Gastroesophageal sphincter (tissue), 4 donors: Measurements from ENCODE around the gene KRT85. TPM values are rescaled to one million over a fixed set of nuclear protein-coding genes. Genes with fewer than 3 reads are reported as not detected.
A peak's percentile ranks its signal among the peaks of the same experiment; 100 is the strongest.

Experiments used
- ATAC-seq: fragments of 150-250 bp; one replicate; pipeline ENCODE4 v1.9.1; 2016; ENCODE audit warnings: mild to moderate bottlenecking, moderate library complexity
- H3K27ac ChIP-seq, 4 donors: fragments of 200-600 bp; sonication (generic) in 3 of 4; 1 replicate in 3 of 4; 2 replicates in 1 of 4; pipeline ENCODE4 v1.5.1; 2016 to 2019
- H3K27me3 ChIP-seq: fragments of 200-600 bp; sonication (generic); one replicate; pipeline ENCODE4 v1.5.1; 2019
- H3K36me3 ChIP-seq, 2 donors: fragments of 200-600 bp; sonication (generic); one replicate each; pipeline ENCODE4 v1.5.1; 2019; ENCODE audit warnings: control low read depth in 1 of 2
- H3K4me1 ChIP-seq, 3 donors: fragments of 200-600 bp; sonication (generic); 1 replicate in 2 of 3; 2 replicates in 1 of 3; pipeline ENCODE4 v1.5.1; 2016 to 2019; ENCODE audit warnings: control low read depth in 2 of 3
- H3K4me3 ChIP-seq, 2 donors: fragments of 200-600 bp; sonication (generic); one replicate each; pipeline ENCODE4 v1.5.1; 2019; ENCODE audit warnings: mild to moderate bottlenecking in 1 of 2, moderate library complexity in 1 of 2
- H3K9me3 ChIP-seq, 3 donors: fragments of 200-600 bp; sonication (generic); one replicate each; pipeline ENCODE4 v1.5.1; 2017 to 2019; ENCODE audit warnings: control low read depth in 2 of 3
- EP300 ChIP-seq: sonication (generic); formaldehyde crosslinking; IDR thresholded peaks from one replicate; pipeline ENCODE4 v1.6.1; 2017; ENCODE audit warnings: antibody characterized with exemption, mild to moderate bottlenecking
- POLR2A ChIP-seq, 2 donors: fragments of 450-650 bp; IDR thresholded peaks; one replicate each; pipeline ENCODE4 v1.6.1; 2017; ENCODE audit warnings: antibody characterized with exemption in 2 of 2, mild to moderate bottlenecking in 2 of 2, moderate library complexity in 1 of 2
- POLR2AphosphoS5 ChIP-seq: sonication (generic); formaldehyde crosslinking; IDR thresholded peaks from one replicate; pipeline ENCODE4 v1.6.1; 2017; ENCODE audit warnings: antibody characterized with exemption
- WGBS, 2 donors: methylation state at CpG; one replicate each; pipeline ENCODE4 v1.1.5; 2018; ENCODE audit warnings: low coverage in 1 of 2; 5-methylcytosine and 5-hydroxymethylcytosine counted together
- total RNA-seq, 4 donors: library from RNA; depleted of rRNA; stranded (reverse); fragments of >200 nt; gene quantifications; one replicate each; pipeline ENCODE4 v1.1.0, GENCODE V29; 2016
- TF ChIP-seq, protein P1 (sequence below), 4 experiments: fragments of 200-600 bp in 2 of 4; fragments of 450-650 bp in 2 of 4; sonication (generic) in 1 of 4; IDR thresholded peaks; one replicate each; pipeline ENCODE4 v1.5.1; 2017 to 2019; ENCODE audit warnings: antibody characterized with exemption in 4 of 4, mild to moderate bottlenecking in 2 of 4, moderate library complexity in 2 of 4

KRT85 gene
- total RNA-seq, 4 donors from 2014 or later: not detected

- no peak for ATAC-seq
- 90 to 93% methylated on average over 2 to 3 of the region's 8 CpGs for WGBS, 2 donors
- peaks cover 0 to under 1% (median 0%) of the 10 kb centered on the region in 3 donors for H3K4me1 ChIP-seq
- no peak overlapping the region for H3K4me3 ChIP-seq
- TF ChIP-seq, protein P1, sequence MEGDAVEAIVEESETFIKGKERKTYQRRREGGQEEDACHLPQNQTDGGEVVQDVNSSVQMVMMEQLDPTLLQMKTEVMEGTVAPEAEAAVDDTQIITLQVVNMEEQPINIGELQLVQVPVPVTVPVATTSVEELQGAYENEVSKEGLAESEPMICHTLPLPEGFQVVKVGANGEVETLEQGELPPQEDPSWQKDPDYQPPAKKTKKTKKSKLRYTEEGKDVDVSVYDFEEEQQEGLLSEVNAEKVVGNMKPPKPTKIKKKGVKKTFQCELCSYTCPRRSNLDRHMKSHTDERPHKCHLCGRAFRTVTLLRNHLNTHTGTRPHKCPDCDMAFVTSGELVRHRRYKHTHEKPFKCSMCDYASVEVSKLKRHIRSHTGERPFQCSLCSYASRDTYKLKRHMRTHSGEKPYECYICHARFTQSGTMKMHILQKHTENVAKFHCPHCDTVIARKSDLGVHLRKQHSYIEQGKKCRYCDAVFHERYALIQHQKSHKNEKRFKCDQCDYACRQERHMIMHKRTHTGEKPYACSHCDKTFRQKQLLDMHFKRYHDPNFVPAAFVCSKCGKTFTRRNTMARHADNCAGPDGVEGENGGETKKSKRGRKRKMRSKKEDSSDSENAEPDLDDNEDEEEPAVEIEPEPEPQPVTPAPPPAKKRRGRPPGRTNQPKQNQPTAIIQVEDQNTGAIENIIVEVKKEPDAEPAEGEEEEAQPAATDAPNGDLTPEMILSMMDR (IDR thresholded peaks at IDR 0.05): no peak
- TF ChIP-seq POLR2AphosphoS5: no peak
- H3K27ac ChIP-seq: no peak overlapping the region
- H3K9me3 ChIP-seq: no peaks in the 10 kb centered on the region
- H3K36me3 ChIP-seq: no peaks in the 10 kb centered on the region
- peaks cover 26% of the 10 kb centered on the region for H3K27me3 ChIP-seq
Measured at GRCh38 chr12:52377266-52377665, 10.0 kb upstream of the KRT85 start.

- H3K4me1 ChIP-seq: peaks cover 0 to 17% (median 0%) of the 10 kb centered on the region in 3 donors
- no peak overlapping the region for H3K4me3 ChIP-seq
- 43 to 51% methylated on average over 5 to 6 of the region's 10 CpGs for WGBS, 2 donors
- peak; percentile 77 for ATAC-seq
- peak overlapping the region in 2 of 4 donors; percentile 53 to 55 for H3K27ac ChIP-seq
- TF ChIP-seq POLR2AphosphoS5 (peak; percentile 38), POLR2A (IDR thresholded peaks at IDR 0.05) (no peak)
- TF ChIP-seq, protein P1 (IDR thresholded peaks at IDR 0.05): peak in 3 of 4 experiments; percentile 76 to 85 (median 82)
- H3K36me3 ChIP-seq: no peaks in the 10 kb centered on the region
- H3K27me3 ChIP-seq: peaks cover 6% of the 10 kb centered on the region
- H3K9me3 ChIP-seq: no peaks in the 10 kb centered on the region
Measured at GRCh38 chr12:52372216-52373154, 5.2 kb upstream of the KRT85 start.

DNA sequence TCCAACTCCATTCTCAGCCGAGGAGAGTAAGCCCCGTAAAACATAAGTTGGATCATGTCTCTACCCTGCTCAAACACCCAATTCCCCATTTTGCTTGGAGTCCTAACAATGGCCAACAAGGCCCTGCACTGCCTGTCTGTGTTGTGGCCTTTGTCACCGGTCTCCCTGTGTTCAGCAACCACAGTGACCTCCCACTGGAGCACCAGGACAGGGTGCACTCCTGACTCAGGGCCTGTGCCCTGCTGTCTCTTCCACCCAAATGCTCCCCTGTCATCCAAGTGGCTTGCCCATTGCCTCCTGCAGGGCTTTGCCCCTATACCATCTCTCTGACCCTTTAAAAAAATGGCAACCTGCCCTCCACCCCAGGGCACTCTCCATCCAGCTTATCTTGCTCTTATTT lies 4.4 kb upstream of the KRT85 start:
- ATAC-seq: no peak
- no peaks in the 10 kb centered on the region for H3K27me3 ChIP-seq
- H3K4me3 ChIP-seq: no peak overlapping the region
- H3K4me1 ChIP-seq: peaks cover 0 to 17% (median 0%) of the 10 kb centered on the region in 3 donors
- peak overlapping the region in 3 of 4 donors; percentile 46 to 55 (median 53) for H3K27ac ChIP-seq
- WGBS, 2 donors: 42 to 100% methylated on average over 1 to 2 of the region's 3 CpGs
- TF ChIP-seq, protein P1 (IDR thresholded peaks at IDR 0.05): no peak
- no peak for TF ChIP-seq POLR2A (IDR thresholded peaks at IDR 0.05)
- TF ChIP-seq POLR2AphosphoS5: no peak
- no peak for TF ChIP-seq EP300
- H3K36me3 ChIP-seq: no peaks in the 10 kb centered on the region
- H3K9me3 ChIP-seq: no peaks in the 10 kb centered on the region

DNA sequence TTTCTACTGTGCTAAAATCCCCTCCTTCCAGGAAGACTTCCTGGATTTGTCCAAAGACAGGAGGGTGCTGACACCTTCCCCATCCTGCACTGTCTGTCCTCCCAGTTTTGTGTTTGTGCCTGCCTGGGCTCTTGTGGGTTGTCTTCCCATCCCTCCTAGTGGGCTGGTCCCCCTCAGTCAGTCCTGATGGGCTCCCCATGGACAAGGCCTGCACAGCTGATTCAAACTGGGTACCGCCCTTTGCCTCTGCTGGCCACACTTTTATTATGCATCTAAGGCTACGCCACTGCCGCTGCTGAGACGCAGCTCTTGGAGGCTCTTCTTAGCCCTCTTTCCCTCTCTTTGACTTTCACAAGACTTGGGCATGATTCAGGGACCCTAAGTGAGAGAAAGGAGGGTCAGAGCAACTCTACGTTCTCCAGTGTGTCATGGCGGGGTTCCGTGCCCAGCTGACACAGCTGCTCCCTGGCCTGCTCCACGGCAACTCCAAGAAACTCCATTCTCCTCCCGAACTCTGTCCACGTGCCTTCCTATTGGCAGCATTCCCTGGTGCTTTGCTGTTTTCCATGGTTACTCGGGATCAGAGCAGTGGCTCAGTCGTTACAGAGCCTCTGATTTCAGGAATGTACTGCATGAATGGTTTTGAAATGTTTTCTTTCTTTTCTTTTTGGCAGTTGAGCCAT lies 3.8 kb upstream of the KRT85 start:
- H3K4me3 ChIP-seq: no peak overlapping the region

More for the DNA sequence above, 3.8 kb upstream of the KRT85 start:
- peaks cover 0 to 17% (median 0%) of the 10 kb centered on the region in 3 donors for H3K4me1 ChIP-seq
- H3K27me3 ChIP-seq: no peaks in the 10 kb centered on the region
- ATAC-seq: peak; percentile 87
- 35 to 38% methylated on average over 3 to 9 of the region's 12 CpGs for WGBS, 2 donors
- peak overlapping the region in 3 of 4 donors; percentile 46 to 55 (median 53) for H3K27ac ChIP-seq
- H3K9me3 ChIP-seq: no peaks in the 10 kb centered on the region
- TF ChIP-seq, protein P1 (IDR thresholded peaks at IDR 0.05): no peak
- TF ChIP-seq EP300 (no peak), POLR2A (IDR thresholded peaks at IDR 0.05) (no peak), POLR2AphosphoS5 (peak; percentile 26)
- no peaks in the 10 kb centered on the region for H3K36me3 ChIP-seq
